ENCODE measurements around the gene ANKK1.

ANKK1 gene

GRCh38 chr11:113400631-113401230 is 13.2 kb downstream of the ANKK1 start:
- no peaks in the 10 kb centered on the region for H3F3A ChIP-seq (ENCODE audit: control insufficient read depth, insufficient read depth)
- H4K20me1 ChIP-seq (ENCODE audit: control insufficient read depth, insufficient read depth, low read depth, low read length): no peaks in the 10 kb centered on the region
- no peaks in the 10 kb centered on the region for H3K79me2 ChIP-seq (ENCODE audit: control insufficient read depth, low read length)
- TF ChIP-seq EZH2phosphoT487 (IDR thresholded peaks at IDR 0.05; ENCODE audit: borderline replicate concordance, low read length) (no peak), CTCF (IDR thresholded peaks at IDR 0.05; ENCODE audit: low read depth, low read length, poor library complexity, severe bottlenecking) (no peak)
- H3K27ac ChIP-seq (ENCODE audit: low read depth, low read length): no peak overlapping the region
- no peaks in the 10 kb centered on the region for H3K9me2 ChIP-seq (replicated peaks; ENCODE audit: control insufficient read depth, low read length)
- no peaks in the 10 kb centered on the region for H3K36me3 ChIP-seq (ENCODE audit: control insufficient read depth, low read length)
- H3K27me3 ChIP-seq (ENCODE audit: control insufficient read depth, low read length): no peaks in the 10 kb centered on the region
- H3K4me2 ChIP-seq (ENCODE audit: low read length): no peak overlapping the region
- H3K4me1 ChIP-seq (ENCODE audit: control insufficient read depth, low read length): no peaks in the 10 kb centered on the region
- no peaks in the 10 kb centered on the region for H3K9me3 ChIP-seq (ENCODE audit: control insufficient read depth, insufficient read depth, low read length)
- no peak overlapping the region for H3K4me3 ChIP-seq (ENCODE audit: low read length)

- no peaks in the 10 kb centered on the region for H3K27me3 ChIP-seq (ENCODE audit: control insufficient read depth, low read length)
- no peaks in the 10 kb centered on the region for H3K9me2 ChIP-seq (replicated peaks; ENCODE audit: control insufficient read depth, low read length)
- H3K36me3 ChIP-seq (ENCODE audit: control insufficient read depth, low read length): no peaks in the 10 kb centered on the region
- no peak overlapping the region for H3K27ac ChIP-seq (ENCODE audit: low read depth, low read length)
- H3K9me3 ChIP-seq (ENCODE audit: control insufficient read depth, insufficient read depth, low read length): no peaks in the 10 kb centered on the region
- no peaks in the 10 kb centered on the region for H3F3A ChIP-seq (ENCODE audit: control insufficient read depth, insufficient read depth)
- H3K79me2 ChIP-seq (ENCODE audit: control insufficient read depth, low read length): no peaks in the 10 kb centered on the region
- no peak overlapping the region for H3K4me2 ChIP-seq (ENCODE audit: low read length)
- H4K20me1 ChIP-seq (ENCODE audit: control insufficient read depth, insufficient read depth, low read depth, low read length): no peaks in the 10 kb centered on the region
- no peaks in the 10 kb centered on the region for H3K4me1 ChIP-seq (ENCODE audit: control insufficient read depth, low read length)
- no peak overlapping the region for H3K4me3 ChIP-seq (ENCODE audit: low read length)
- no peak for TF ChIP-seq EZH2phosphoT487 (IDR thresholded peaks at IDR 0.05; ENCODE audit: borderline replicate concordance, low read length)
- TF ChIP-seq CTCF (IDR thresholded peaks at IDR 0.05; ENCODE audit: low read depth, low read length, poor library complexity, severe bottlenecking): no peak
Measured at GRCh38 chr11:113401718-113402117, 14.1 kb downstream of the ANKK1 start.

DNA sequence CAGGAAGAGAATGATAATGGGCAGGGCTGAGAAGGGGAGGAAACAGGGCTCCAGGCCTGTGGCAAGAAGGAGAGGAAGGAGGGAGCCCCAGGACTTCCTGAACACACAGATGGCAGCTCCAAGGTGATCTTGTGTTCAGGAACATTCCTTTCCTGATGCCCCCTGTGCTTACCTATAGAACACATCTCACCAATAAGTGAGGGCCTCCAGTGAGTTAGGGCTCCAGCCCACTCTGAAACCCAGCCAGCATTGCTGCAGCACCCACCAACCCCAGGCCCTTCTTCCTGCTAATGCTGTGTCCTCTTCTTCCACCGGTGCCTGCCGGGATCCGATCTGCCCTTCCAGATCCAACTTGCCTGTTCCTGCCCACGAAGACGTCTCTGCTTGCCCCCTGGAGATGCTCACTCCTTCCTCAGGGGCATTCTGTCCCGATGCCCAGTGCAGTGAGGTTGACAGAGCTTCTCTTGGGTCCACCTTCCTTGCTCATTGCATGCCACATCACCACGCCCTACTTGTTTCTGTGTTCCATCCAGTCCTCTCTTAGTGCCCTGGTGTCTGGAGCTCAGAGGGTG is 17.4 kb downstream of the ANKK1 start:
- Histone ChIP-seq H3K36me3 (ENCODE audit: control insufficient read depth, low read length) (no peaks in the 10 kb centered on the region), H3K9me2 (replicated peaks; ENCODE audit: control insufficient read depth, low read length) (no peaks in the 10 kb centered on the region), H3K9me3 (ENCODE audit: control insufficient read depth, insufficient read depth, low read length) (no peaks in the 10 kb centered on the region), H3K27ac (ENCODE audit: low read depth, low read length) (no peak overlapping the region), H3K79me2 (ENCODE audit: control insufficient read depth, low read length) (no peaks in the 10 kb centered on the region), H3K4me1 (ENCODE audit: control insufficient read depth, low read length) (no peaks in the 10 kb centered on the region), H4K20me1 (ENCODE audit: control insufficient read depth, insufficient read depth, low read depth, low read length) (no peaks in the 10 kb centered on the region), H3F3A (ENCODE audit: control insufficient read depth, insufficient read depth) (no peaks in the 10 kb centered on the region), H3K4me3 (ENCODE audit: low read length) (no peak overlapping the region), H3K4me2 (ENCODE audit: low read length) (no peak overlapping the region), H3K27me3 (ENCODE audit: control insufficient read depth, low read length) (no peaks in the 10 kb centered on the region)
- TF ChIP-seq CTCF (IDR thresholded peaks at IDR 0.05; ENCODE audit: low read depth, low read length, poor library complexity, severe bottlenecking): no peak
- no peak for TF ChIP-seq EZH2phosphoT487 (IDR thresholded peaks at IDR 0.05; ENCODE audit: borderline replicate concordance, low read length)
